ENCODE measurements around the gene DYNLT2B. TPM values are rescaled to one million over a fixed set of nuclear protein-coding genes. Genes with fewer than 3 reads are reported as not detected.

Gene DYNLT2B
- total RNA-seq, 1 donor from 2014 or later = 18.5 TPM

DNA sequence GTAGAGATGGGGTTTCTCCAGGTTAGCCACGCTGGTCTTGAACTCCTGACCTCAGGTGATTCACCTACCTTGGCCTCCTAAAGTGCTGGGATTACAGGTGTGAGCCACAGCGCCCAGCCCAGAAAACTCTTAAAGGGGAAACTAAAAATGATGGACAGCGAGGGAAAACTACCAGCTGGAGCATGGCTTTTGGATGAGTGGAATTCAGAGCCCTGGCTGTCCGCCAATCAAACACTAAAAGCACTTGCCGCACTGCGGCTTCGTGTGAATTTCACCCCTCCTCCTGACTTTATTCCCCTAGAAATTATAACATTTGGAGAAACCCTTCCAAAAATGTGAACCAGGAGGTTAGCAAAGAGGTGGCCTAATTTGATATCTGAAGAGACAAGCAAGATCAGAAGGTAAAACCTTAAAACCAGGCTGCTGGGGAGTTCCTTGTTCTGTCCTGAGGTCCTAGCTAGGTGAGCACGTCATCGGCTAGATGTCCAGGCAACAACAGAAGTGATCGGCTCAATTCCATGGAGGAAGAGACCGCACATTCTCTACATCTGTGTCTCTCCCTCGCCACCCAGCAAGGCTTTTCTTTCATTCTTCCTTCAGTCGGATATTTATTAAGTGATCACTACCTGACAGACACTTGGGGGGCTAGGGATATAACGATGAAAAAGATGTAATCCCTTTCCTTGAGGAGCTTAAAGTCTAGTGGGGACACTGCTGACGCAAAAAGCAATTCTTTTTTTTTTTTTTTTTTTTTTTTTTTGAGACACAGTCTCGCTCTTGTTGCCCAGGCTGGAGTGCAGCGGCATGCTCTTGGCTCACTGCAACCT, 18.5 kb upstream of the DYNLT2B start:
- Mint-ChIP-seq H3K4me3 (no peak overlapping the region), H3K36me3 (no peaks in the 10 kb centered on the region), H3K4me1 (no peaks in the 10 kb centered on the region), H3K9me3 (peaks cover 7% of the 10 kb centered on the region), H3K27me3 (ENCODE audit: low read depth) (peaks cover 1% of the 10 kb centered on the region), H3K27ac (no peak overlapping the region)
- TF ChIP-seq, protein P1, sequence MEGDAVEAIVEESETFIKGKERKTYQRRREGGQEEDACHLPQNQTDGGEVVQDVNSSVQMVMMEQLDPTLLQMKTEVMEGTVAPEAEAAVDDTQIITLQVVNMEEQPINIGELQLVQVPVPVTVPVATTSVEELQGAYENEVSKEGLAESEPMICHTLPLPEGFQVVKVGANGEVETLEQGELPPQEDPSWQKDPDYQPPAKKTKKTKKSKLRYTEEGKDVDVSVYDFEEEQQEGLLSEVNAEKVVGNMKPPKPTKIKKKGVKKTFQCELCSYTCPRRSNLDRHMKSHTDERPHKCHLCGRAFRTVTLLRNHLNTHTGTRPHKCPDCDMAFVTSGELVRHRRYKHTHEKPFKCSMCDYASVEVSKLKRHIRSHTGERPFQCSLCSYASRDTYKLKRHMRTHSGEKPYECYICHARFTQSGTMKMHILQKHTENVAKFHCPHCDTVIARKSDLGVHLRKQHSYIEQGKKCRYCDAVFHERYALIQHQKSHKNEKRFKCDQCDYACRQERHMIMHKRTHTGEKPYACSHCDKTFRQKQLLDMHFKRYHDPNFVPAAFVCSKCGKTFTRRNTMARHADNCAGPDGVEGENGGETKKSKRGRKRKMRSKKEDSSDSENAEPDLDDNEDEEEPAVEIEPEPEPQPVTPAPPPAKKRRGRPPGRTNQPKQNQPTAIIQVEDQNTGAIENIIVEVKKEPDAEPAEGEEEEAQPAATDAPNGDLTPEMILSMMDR (IDR thresholded peaks at IDR 0.05; ENCODE audit: unreplicated experiment) = no peak
- DNase-seq (ENCODE audit: low spot score in 2 of 2, unreplicated experiment in 2 of 2) = no peak

DNA sequence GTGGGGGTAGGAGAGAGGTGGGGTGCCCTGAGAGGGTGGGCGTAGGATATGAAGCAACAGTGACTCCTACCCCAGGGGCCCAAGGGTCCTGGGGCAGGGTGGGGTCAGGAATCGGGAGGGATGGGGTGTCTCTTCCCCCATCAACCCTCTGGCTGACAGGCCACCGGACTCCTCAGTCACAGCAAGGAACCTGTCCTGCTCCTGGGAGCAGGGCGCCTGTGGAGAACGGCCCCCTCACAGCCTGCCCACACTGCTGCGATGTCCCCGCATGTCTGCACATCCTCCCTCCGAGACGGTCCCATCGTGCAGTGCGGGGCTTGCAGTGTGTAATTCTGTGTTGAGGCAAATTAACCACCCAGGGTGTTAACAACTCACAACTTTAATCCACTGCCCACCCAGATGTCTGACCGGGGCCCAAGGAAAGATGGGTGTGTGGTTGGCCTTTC, 17.5 kb upstream of the DYNLT2B start:
- Mint-ChIP-seq H3K27me3 (ENCODE audit: low read depth) (peaks cover 1% of the 10 kb centered on the region), H3K36me3 (no peaks in the 10 kb centered on the region), H3K4me3 (no peak overlapping the region), H3K27ac (no peak overlapping the region), H3K4me1 (no peaks in the 10 kb centered on the region), H3K9me3 (peaks cover 7% of the 10 kb centered on the region)
- TF ChIP-seq, protein P1 (IDR thresholded peaks at IDR 0.05; ENCODE audit: unreplicated experiment) = no peak
- no peak for DNase-seq (ENCODE audit: low spot score in 2 of 2, unreplicated experiment in 2 of 2)

DNA sequence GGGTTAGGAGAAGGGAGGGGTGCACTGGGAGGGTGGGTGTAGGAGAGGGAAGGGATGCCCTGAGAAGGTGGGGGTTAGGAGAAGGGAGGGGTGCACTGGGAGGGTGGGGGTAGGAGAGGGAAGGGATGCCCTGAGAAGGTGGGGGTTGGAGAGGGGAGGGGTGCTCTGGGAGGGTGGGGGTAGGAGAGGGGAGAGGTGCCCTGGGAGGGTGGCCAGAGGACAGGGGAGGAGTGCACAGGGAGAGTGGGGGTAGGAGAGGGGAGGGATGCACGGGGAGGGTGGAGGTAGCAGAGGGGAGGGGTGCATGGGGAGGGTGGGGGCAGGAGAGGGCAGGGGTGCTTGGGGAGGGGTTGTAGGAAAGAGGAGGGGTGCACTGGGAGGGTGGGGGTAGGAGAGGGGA, 16.9 kb upstream of the DYNLT2B start:
- peaks cover 1% of the 10 kb centered on the region for H3K27me3 Mint-ChIP-seq (ENCODE audit: low read depth)
- no peak overlapping the region for H3K27ac Mint-ChIP-seq
- TF ChIP-seq, protein P1 (IDR thresholded peaks at IDR 0.05; ENCODE audit: unreplicated experiment) = no peak
- H3K4me3 Mint-ChIP-seq = no peak overlapping the region
- peaks cover 7% of the 10 kb centered on the region for H3K9me3 Mint-ChIP-seq
- DNase-seq (ENCODE audit: low spot score in 2 of 2, unreplicated experiment in 2 of 2) = no peak
- H3K4me1 Mint-ChIP-seq = no peaks in the 10 kb centered on the region
- no peaks in the 10 kb centered on the region for H3K36me3 Mint-ChIP-seq

- H3K27me3 Mint-ChIP-seq (ENCODE audit: low read depth) = no peaks in the 10 kb centered on the region
- H3K4me1 Mint-ChIP-seq = peaks cover 4% of the 10 kb centered on the region
- no peak overlapping the region for H3K27ac Mint-ChIP-seq
- TF ChIP-seq, protein P1 (IDR thresholded peaks at IDR 0.05; ENCODE audit: unreplicated experiment) = no peak
- no peak overlapping the region for H3K4me3 Mint-ChIP-seq
- H3K9me3 Mint-ChIP-seq = peaks cover 2% of the 10 kb centered on the region
- DNase-seq (ENCODE audit: low spot score in 2 of 2, unreplicated experiment in 2 of 2) = no peak
- no peaks in the 10 kb centered on the region for H3K36me3 Mint-ChIP-seq
These were observed 14.1 kb upstream of the DYNLT2B start for GRCh38 chr3:196332168-196332567.

DNA sequence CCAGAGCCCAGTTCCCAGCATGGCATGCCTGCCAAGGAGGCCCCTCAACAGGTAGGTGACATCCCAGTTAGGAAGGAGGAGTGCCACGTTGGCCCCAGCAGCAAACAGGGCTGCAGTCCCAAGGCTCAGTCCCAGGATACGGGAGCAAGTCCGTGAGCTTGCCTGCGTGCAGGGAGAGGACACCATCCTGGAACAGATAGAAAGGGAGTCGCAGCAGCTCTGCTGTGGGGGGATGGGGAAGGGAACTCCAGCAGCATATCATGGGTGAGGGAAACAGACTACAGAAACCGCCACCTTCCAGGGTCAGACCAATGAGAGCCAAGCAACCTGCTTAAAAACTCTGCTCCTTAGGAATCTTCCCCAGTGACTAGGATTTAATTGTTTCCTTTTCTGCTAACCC, 9.4 kb upstream of the DYNLT2B start:
- H3K27me3 Mint-ChIP-seq (ENCODE audit: low read depth) = no peaks in the 10 kb centered on the region
- H3K4me1 Mint-ChIP-seq = peaks cover 4% of the 10 kb centered on the region
- H3K4me3 Mint-ChIP-seq = no peak overlapping the region
- TF ChIP-seq, protein P1 (IDR thresholded peaks at IDR 0.05; ENCODE audit: unreplicated experiment) = no peak
- no peaks in the 10 kb centered on the region for H3K9me3 Mint-ChIP-seq
- no peak for DNase-seq (ENCODE audit: low spot score in 2 of 2, unreplicated experiment in 2 of 2)
- H3K27ac Mint-ChIP-seq = no peak overlapping the region
- H3K36me3 Mint-ChIP-seq = no peaks in the 10 kb centered on the region

Data from mesothelial cell of epicardium (in vitro differentiated cells).